GM20000 (cell line): ENCODE data around the gene CST9.
"Not testable (repeated sequence)": the region's sequence is repeated elsewhere in the genome, so short reads cannot be mapped to it uniquely, and the experiment has no call there.

ENCODE experiments used
- DNase-seq: peaks from one replicate; pipeline ENCODE4 v3.0.0; 2012; ENCODE audit warnings: low spot score
- CTCF ChIP-seq: IDR thresholded peaks from 2 replicates; pipeline ENCODE4 v1.5.1; 2012; ENCODE audit warnings: mild to moderate bottlenecking, control low read depth; ENCODE audit errors: extremely low read depth, missing control alignments

CST9 gene

DNA sequence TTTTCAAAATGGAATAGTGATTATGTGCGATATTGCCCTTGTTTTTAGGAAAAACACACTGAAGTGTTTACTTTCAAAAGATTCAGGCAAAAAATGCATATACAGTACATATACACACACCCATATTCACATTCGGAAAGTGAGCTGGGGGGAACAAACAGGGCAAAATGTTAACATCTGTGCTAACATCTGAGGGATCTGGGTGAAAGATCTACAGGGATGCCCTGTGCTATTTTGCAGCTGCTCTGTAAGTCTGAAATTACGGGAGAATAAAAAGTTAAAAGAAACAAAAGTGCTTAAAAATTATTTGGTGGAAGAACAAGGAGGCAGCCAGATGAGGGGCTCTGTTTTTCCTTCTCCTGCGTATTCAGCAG lies 31.2 kb upstream of the CST9 start:
- no peak for DNase-seq
- no peak for TF ChIP-seq CTCF

DNA sequence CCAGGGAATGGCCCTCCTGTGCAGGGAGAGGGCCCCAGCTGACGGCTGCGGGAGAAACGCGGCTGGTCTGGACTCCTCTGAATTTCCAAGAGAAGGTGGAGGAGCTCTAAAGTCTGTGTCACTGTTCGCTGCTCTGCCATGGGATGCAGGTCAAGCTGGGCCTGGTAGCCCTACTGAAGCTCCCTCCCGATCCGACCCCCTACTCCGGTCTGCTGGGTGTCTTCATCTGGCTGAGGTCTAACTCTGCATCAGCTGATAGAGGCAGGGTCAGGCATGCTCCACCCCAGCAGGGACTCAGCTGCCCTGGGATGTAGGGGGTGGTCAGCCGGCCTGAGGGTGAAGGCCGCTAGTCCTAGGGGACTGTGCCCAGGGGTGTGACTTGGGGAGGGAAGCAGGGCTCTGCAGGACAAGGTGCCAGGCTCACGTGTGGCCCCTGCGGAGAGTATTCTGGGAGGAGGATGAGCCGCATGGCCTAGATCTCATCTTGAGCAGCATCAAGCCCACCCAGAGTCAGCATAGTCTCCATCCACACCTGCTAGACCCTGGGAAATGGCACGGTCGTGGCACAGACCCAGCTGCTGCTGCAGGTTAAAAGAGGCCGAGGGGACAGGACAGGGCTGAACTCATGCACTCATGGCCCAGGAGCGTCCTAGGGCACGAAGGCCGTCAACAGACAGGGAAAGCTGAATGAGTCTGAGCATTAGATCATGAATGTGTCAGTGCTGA lies 30.6 kb upstream of the CST9 start:
- DNase-seq: no peak
- no peak for TF ChIP-seq CTCF

- DNase-seq: not testable (repeated sequence)
Observed at GRCh38 chr20:23635768-23636090, 30.0 kb upstream of the CST9 start.

GRCh38 chr20:23634985-23635767 lies 29.5 kb upstream of the CST9 start:
- no peak for DNase-seq
- no peak for TF ChIP-seq CTCF

DNA sequence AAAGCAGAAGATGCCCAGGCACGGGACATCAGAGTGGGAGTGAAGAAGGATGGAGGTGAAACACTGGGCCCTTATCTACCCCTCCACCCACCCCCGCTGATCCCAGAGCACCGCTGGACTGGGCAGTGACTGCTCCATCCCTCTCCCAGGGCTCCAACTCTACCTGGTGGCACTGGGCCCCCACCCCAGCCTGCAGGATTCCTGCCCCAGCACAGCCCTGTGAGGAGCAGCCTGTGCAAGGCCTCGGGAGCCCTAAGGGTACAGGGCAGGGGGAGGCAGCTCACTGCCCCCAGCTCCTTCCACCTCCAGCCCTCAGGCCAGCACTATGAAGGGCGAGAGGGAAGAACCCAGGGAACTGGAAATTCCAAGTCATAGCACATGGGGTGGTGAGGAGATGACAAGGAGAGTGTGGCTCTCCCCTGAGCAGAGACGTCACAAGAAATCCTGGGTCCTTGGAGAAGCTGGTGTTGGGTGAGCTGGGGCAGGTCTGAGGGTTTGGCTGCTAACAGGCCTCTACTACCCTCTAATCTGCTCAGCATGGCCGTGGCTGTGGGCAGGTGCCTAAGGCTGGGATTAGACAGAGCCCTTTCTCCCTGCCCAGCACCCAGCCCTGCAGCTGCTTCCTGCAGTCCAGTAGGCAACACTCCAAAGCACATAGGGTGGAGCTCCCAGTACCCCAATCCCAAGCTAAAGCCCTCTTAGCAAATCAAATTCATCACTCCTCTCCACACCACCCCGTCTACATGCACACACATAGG lies 28.5 kb upstream of the CST9 start:
- DNase-seq: no peak
- TF ChIP-seq CTCF: no peak

- TF ChIP-seq CTCF: no peak
- no peak for DNase-seq
Observed at GRCh38 chr20:23632711-23633573, 27.2 kb upstream of the CST9 start.

DNA sequence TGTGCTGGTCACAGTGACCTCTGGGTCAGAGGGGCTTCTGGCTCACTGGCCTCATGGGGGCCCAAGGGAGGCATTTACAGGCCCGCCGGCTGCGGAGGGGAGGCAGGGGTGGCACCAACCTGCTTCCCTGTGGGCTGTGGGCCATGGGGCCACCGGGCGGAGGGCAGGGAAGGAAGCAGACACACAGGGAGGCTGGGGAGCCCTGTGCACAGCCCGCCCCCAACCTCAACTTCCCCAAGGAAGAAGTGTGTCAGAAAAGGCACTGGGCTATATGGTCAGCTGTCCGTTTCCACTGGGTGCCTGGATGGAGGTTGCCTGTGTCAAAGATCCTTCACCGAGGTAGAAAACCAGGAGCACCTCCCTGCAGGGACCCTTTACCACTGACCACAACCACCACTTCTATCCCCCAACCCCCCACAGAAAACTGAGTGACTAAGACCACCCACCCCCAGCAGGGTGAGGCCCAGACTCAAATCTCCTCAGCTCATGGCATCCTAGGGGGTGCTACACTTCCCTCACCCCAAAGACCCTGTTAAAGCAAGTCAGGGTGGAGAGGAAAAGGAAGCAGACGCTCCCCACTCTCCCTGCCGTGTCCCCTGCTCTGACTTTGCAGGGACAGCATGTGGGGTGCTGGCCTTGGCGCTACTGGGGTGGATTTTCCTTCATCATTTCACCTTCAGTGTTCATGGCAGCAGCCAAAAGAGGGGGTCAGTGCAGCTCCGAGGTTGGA lies 26.4 kb upstream of the CST9 start:
- TF ChIP-seq CTCF: no peak
- no peak for DNase-seq
